ENCODE data around the gene EXOSC7. TPM values are rescaled to one million over a fixed set of nuclear protein-coding genes. Genes with fewer than 3 reads are reported as not detected.

The EXOSC7 gene
- total and polyA plus RNA-seq, 9 of the 15 experiments (the other 6 are each of a cell fraction or from before 2014, with no cell fraction given): 88.5 to 237 (median 112) TPM

DNA sequence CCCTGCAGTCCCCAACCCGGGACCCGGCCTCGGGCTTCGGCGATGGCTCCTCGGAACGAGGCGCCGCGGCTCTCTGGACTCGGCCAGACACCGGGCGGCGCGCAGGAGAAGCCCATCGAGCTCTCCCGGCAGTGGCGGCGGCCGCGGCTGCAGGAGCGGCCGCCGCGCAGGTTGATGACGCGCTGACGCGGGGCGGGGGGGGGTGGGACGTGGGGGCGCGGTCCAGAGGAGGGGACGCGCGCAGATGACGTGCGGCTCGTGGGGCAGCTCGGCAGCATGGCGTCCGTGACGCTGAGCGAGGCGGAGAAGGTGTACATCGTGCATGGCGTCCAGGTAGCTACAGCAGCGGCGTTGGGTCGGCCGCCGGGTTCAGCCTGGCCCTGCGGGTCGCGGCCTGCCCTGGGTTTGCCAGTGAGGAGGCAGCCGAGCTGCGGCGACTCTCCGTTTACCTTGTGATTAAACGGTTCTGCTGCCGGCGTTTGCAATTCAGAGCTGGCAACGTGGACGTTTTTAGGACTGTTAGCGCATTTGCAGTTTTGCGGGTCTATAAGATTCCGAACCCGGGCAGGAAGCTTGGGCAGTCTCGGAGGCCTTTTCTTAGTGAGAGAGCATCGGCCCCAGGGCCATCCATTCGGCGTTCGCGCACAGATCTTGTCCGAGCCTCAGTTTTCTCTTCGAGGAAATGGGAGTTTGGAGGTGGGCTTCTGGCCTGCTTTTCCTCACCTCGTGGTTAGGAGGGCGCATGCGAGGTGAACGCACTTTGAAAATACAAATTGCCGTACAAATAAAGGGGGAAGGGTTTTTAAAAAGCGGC lies at the start of gene EXOSC7, which contains the start of gene ZDHHC3 (continued):
- TF ChIP-seq, protein P1, sequence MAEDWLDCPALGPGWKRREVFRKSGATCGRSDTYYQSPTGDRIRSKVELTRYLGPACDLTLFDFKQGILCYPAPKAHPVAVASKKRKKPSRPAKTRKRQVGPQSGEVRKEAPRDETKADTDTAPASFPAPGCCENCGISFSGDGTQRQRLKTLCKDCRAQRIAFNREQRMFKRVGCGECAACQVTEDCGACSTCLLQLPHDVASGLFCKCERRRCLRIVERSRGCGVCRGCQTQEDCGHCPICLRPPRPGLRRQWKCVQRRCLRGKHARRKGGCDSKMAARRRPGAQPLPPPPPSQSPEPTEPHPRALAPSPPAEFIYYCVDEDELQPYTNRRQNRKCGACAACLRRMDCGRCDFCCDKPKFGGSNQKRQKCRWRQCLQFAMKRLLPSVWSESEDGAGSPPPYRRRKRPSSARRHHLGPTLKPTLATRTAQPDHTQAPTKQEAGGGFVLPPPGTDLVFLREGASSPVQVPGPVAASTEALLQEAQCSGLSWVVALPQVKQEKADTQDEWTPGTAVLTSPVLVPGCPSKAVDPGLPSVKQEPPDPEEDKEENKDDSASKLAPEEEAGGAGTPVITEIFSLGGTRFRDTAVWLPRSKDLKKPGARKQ (CRISPR knock-in tag; IDR thresholded peaks at IDR 0.05): no peak
- TF ChIP-seq MYBL2 (IDR thresholded peaks at IDR 0.05; ENCODE audit: low read depth) (no peak), MYBL2 (CRISPR knock-in tag; IDR thresholded peaks at IDR 0.05; ENCODE audit: borderline replicate concordance) (no peak), ZNF24 (IDR thresholded peaks at IDR 0.05) (no peak), SLC30A9 (CRISPR knock-in tag; IDR thresholded peaks at IDR 0.05) (no peak), HEY1 (CRISPR knock-in tag; IDR thresholded peaks at IDR 0.05; ENCODE audit: borderline replicate concordance) (no peak), ZBTB2 (IDR thresholded peaks at IDR 0.05) (no peak), ZBTB1 (CRISPR knock-in tag; IDR thresholded peaks at IDR 0.05; ENCODE audit: borderline replicate concordance, low read depth) (no peak), CCNT2 (IDR thresholded peaks at IDR 0.05; ENCODE audit: borderline replicate concordance, extremely low read depth, insufficient read length, low read depth, low read length) (peak; percentile 63), MXI1 (IDR thresholded peaks at IDR 0.05; ENCODE audit: low read depth, low read length) (peak; percentile 92), TFE3 (CRISPR knock-in tag; IDR thresholded peaks at IDR 0.05) (no peak), TCF7 (IDR thresholded peaks at IDR 0.05; ENCODE audit: borderline replicate concordance) (no peak), ZNF140 (CRISPR knock-in tag; IDR thresholded peaks at IDR 0.05) (no peak), SMARCE1 (IDR thresholded peaks at IDR 0.05) (no peak), NKRF (IDR thresholded peaks at IDR 0.05; ENCODE audit: borderline replicate concordance) (peak; percentile 91), PTRF (tag; IDR thresholded peaks at IDR 0.05) (no peak), CEBPB (tag; IDR thresholded peaks at IDR 0.05) (no peak)
- TF ChIP-seq, protein P2, sequence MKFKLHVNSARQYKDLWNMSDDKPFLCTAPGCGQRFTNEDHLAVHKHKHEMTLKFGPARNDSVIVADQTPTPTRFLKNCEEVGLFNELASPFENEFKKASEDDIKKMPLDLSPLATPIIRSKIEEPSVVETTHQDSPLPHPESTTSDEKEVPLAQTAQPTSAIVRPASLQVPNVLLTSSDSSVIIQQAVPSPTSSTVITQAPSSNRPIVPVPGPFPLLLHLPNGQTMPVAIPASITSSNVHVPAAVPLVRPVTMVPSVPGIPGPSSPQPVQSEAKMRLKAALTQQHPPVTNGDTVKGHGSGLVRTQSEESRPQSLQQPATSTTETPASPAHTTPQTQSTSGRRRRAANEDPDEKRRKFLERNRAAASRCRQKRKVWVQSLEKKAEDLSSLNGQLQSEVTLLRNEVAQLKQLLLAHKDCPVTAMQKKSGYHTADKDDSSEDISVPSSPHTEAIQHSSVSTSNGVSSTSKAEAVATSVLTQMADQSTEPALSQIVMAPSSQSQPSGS (CRISPR knock-in tag; IDR thresholded peaks at IDR 0.05): no peak

Data from K562 (cell line).